SK-N-MC (cell line): Measurements from ENCODE around the gene SS18.

ENCODE experiments used
- EZH2 ChIP-seq: fragments of 200-600 bp; sonication (generic); IDR thresholded peaks from one replicate; pipeline ENCODE4 v1.6.1; 2017; ENCODE audit warnings: antibody characterized with exemption
- FOXP2 ChIP-seq: optimal IDR thresholded peaks from 2 replicates; pipeline ENCODE3; 2011; ENCODE audit warnings: mild to moderate bottlenecking, moderate library complexity; ENCODE audit not compliant: insufficient read depth; ENCODE audit errors: extremely low read length, control extremely low read depth
- POLR2AphosphoS5 ChIP-seq: IDR thresholded peaks from 2 replicates; pipeline ENCODE4 v1.6.1; 2012; ENCODE audit warnings: mild to moderate bottlenecking, low read depth, low read length, borderline replicate concordance

GRCh38 chr18:26097563-26097962, 7.2 kb upstream of the SS18 start:
- TF ChIP-seq EZH2, result no peak
- TF ChIP-seq POLR2AphosphoS5, result no peak
- TF ChIP-seq FOXP2, result no peak
